Measurements from ENCODE around the gene RFC4. TPM values are rescaled to one million over a fixed set of nuclear protein-coding genes. Genes with fewer than 3 reads are reported as not detected.
A peak's percentile ranks its signal among the peaks of the same experiment; 100 is the strongest.
"Not testable (repeated sequence)": the region's sequence is repeated elsewhere in the genome, so short reads cannot be mapped to it uniquely, and the experiment has no call there.

RFC4 gene
- total RNA-seq, 2 experiments from 2014 or later: 75.2 to 77.6 TPM

GRCh38 chr3:186821429-186822387 lies 15.4 kb upstream of the RFC4 start:
- H3K27ac Mint-ChIP-seq: no peak overlapping the region
- H3K36me3 Mint-ChIP-seq: no peaks in the 10 kb centered on the region
- ATAC-seq (ENCODE audit: low read depth): no peak
- peaks cover 18% of the 10 kb centered on the region for H3K4me1 Mint-ChIP-seq
- H3K27me3 Mint-ChIP-seq: peaks cover 3% of the 10 kb centered on the region
- H3K4me3 Mint-ChIP-seq: no peak overlapping the region
- POLR2A ChIA-PET: interaction anchor here (0.7 to 1.5 kb wide), 4 partner anchors 24 to 207 kb away, joined by 3 to 10 read pairs (median 3); partner anchors contain the start of gene EIF4A2
- no peaks in the 10 kb centered on the region for H3K9me3 Mint-ChIP-seq
- DNase-seq: no peak

- POLR2A ChIA-PET: interaction anchor here (1.0 to 1.4 kb wide), 2 partner anchors 36 to 202 kb away, joined by 3 to 4 read pairs; partner anchors contain the start of gene EIF4A2
- ATAC-seq (ENCODE audit: low read depth): no peak
- Mint-ChIP-seq H3K4me1 (peaks cover 9% of the 10 kb centered on the region), H3K27me3 (no peaks in the 10 kb centered on the region), H3K27ac (no peak overlapping the region), H3K4me3 (no peak overlapping the region), H3K9me3 (no peaks in the 10 kb centered on the region), H3K36me3 (no peaks in the 10 kb centered on the region)
- DNase-seq: no peak
Observed at GRCh38 chr3:186818956-186819355, 12.7 kb upstream of the RFC4 start.

DNA sequence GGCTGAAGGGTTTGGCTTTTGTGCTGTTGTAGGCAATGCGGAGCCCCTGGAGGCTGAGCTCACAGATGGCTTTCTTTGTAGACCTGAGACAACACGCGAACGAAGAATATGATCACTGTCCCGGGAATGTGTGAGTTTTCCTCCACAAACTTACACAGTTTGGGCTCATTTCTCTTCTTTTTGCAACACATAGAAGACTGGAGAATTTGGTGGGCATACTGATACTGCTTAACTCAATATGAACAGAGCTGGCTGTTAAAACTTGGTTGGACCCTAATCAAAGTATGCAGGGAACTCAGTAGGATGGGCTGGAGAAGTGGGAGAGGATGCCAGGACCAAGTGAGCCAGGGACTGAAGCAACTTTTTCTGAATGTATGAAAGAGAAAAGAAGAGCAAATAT lies 12.2 kb upstream of the RFC4 start:
- Mint-ChIP-seq H3K9me3 (no peaks in the 10 kb centered on the region), H3K27me3 (no peaks in the 10 kb centered on the region), H3K36me3 (no peaks in the 10 kb centered on the region), H3K4me3 (no peak overlapping the region), H3K27ac (no peak overlapping the region), H3K4me1 (peaks cover 9% of the 10 kb centered on the region)
- no peak for DNase-seq
- no peak for ATAC-seq (ENCODE audit: low read depth)
- POLR2A ChIA-PET: interaction anchor here (1.0 to 1.2 kb wide), 2 partner anchors 35 to 202 kb away, joined by 3 to 4 read pairs; partner anchors contain the start of gene EIF4A2

DNA sequence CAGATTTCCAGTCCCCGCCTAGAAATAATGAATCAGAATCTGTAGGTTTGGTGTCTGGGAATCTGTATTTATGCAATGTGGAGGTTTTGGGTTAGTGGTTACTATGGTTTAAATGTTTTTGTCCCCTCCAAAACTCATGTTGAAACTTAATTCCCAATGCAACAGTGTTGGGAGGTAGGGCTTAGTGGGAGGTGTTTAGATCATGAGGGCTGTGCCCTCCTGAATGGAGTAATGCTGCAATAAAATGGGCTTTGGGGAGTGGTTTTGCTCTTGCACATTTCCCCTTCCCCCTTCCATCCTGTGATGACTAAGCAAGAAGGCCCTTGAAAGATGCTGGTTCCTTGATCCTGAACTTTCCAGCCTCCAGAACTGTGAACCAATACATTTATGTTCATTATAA lies 9.2 kb upstream of the RFC4 start:
- H3K36me3 Mint-ChIP-seq: no peaks in the 10 kb centered on the region
- no peaks in the 10 kb centered on the region for H3K9me3 Mint-ChIP-seq
- no peaks in the 10 kb centered on the region for H3K27me3 Mint-ChIP-seq
- POLR2A ChIA-PET: no interaction called here
- no peak for DNase-seq
- no peak for ATAC-seq (ENCODE audit: low read depth)
- no peak overlapping the region for H3K4me3 Mint-ChIP-seq
- H3K27ac Mint-ChIP-seq: no peak overlapping the region
- peaks cover 7% of the 10 kb centered on the region for H3K4me1 Mint-ChIP-seq

- POLR2A ChIA-PET: no interaction called here
- Mint-ChIP-seq H3K27me3 (no peaks in the 10 kb centered on the region), H3K36me3 (no peaks in the 10 kb centered on the region), H3K4me1 (peaks cover 7% of the 10 kb centered on the region), H3K4me3 (no peak overlapping the region), H3K9me3 (no peaks in the 10 kb centered on the region), H3K27ac (no peak overlapping the region)
- ATAC-seq (ENCODE audit: low read depth) (no peak), DNase-seq (no peak)
Observed at GRCh38 chr3:186814100-186814499, 7.8 kb upstream of the RFC4 start.

DNA sequence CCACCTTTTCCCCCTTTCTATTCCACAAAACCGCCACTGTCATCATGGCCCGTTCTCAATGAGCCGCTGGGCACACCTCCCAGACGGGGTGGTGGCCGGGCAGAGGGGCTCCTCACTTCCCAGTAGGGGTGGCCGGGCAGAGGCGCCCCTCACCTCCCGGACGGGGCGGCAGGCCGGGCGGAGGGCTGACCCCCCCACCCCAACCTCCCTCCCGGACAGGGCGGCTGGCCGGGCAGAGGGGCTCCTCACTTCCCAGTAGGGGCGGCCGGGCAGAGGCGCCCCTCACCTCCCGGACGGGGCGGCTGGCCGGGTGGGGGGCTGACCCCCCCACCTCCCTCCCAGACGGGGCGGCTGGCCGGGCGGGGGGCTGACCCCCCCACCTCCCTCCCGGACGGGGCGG lies 5.0 kb upstream of the RFC4 start:
- ATAC-seq (ENCODE audit: low read depth); H3K9me3 Mint-ChIP-seq; H3K27ac Mint-ChIP-seq; H3K27me3 Mint-ChIP-seq; POLR2A ChIA-PET; H3K4me3 Mint-ChIP-seq; DNase-seq; H3K36me3 Mint-ChIP-seq: not testable (repeated sequence)
- peaks cover 15% of the 10 kb centered on the region for H3K4me1 Mint-ChIP-seq

DNA sequence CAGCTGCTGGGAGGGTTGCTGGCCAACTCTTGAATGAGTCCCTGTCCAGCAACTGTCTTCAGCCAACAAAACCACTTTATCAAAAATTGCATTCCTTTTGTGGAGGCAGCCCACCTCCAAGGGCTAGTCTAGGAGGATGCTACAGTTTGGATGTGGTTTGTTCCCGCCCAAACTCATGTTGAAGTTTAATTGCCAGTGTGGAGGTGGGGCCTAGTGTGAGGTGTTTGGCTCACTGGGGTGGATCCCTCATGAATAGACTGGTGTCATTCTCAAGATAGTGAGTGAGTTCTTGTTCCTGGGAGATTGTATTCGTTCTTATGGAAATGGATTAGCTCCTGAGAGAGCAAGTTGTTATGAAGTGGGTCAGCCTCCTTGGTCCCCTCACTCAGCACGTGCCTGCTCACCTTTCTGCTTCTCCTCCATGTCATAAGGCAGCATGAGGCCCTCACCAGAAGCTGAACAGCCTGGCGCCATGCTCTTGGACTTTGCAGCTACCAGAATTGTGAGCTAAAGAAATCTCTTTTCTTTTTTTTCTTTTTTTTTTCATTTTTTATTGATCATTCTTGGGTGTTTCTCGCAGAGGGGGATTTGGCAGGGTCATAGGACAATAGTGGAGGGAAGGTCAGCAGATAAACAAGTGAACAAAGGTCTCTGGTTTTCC lies 4.2 kb upstream of the RFC4 start:
- Mint-ChIP-seq H3K9me3 (no peaks in the 10 kb centered on the region), H3K36me3 (no peaks in the 10 kb centered on the region), H3K27ac (no peak overlapping the region), H3K27me3 (no peaks in the 10 kb centered on the region), H3K4me3 (no peak overlapping the region), H3K4me1 (peaks cover 14% of the 10 kb centered on the region)
- POLR2A ChIA-PET: interaction anchor here (0.8 kb wide), 1 partner anchor 27 kb away, joined by 4 read pairs; the partner anchor contains the start of gene EIF4A2
- DNase-seq (no peak), ATAC-seq (ENCODE audit: low read depth) (no peak)

DNA sequence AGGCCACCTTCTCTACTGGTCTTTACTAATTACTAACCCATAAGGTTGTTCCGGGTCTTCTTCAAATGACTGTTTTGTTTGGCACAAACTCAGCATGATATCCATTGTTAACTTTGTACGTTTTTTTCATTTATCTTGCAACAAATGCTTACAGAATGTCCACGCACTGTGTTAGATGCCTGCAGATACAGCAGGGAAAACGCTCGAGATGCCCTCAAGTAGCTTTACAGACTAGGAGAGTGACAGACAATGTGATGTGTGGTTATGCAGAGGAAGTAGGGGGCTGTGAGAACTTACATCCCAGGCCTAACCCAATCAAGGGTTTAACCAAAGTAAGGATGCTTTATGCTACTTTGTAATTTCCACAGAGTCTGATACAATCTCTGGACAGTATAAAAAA lies 949 bp upstream of the RFC4 start:
- Mint-ChIP-seq H3K4me1 (peaks cover 29% of the 10 kb centered on the region), H3K36me3 (peaks cover 9% of the 10 kb centered on the region), H3K4me3 (peak overlapping the region; percentile 92), H3K27me3 (no peaks in the 10 kb centered on the region), H3K27ac (peak overlapping the region; percentile 85), H3K9me3 (no peaks in the 10 kb centered on the region)
- POLR2A ChIA-PET: interaction anchor here (0.5 to 3.3 kb wide), 8 partner anchors 9 to 332 kb away, joined by 3 to 81 read pairs (median 4); partner anchors contain the start of genes EIF4A2 and RPL39L
- peak; percentile 43 for ATAC-seq (ENCODE audit: low read depth)
- DNase-seq: no peak

DNA sequence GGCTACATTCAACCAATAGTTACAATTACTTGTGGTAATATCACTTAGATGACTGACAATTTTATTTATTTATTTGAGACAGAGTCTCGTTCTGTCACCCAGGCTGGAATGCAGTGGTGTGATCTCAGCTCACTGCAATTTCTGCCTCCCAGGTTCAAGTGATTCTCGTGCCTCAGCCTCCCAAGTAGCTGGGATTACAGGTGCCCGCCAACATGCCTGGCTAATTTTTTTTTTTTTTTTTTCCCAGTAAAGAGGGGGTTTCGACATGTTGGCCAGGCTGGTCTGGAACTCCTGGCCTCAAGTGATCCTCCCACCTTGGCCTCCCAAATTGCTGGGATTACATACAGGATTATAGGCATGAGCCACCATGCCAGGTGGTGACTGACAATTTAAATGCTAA lies 2.8 kb downstream of the RFC4 start:
- POLR2A ChIA-PET: interaction anchor here (0.8 kb wide), 1 partner anchor 20 kb away, joined by 3 read pairs; the partner anchor contains the start of gene EIF4A2
- peaks cover 46% of the 10 kb centered on the region for H3K4me1 Mint-ChIP-seq
- DNase-seq; H3K4me3 Mint-ChIP-seq; H3K27ac Mint-ChIP-seq; H3K9me3 Mint-ChIP-seq; H3K27me3 Mint-ChIP-seq; ATAC-seq (ENCODE audit: low read depth): not testable (repeated sequence)
- peaks cover 27% of the 10 kb centered on the region for H3K36me3 Mint-ChIP-seq

GRCh38 chr3:186802701-186803100 lies 3.6 kb downstream of the RFC4 start:
- H3K27ac Mint-ChIP-seq: no peak overlapping the region
- H3K36me3 Mint-ChIP-seq: peaks cover 32% of the 10 kb centered on the region
- H3K4me3 Mint-ChIP-seq: no peak overlapping the region
- no peak for ATAC-seq (ENCODE audit: low read depth)
- POLR2A ChIA-PET: interaction anchor here (6.3 kb wide), 1 partner anchor 19 kb away, joined by 91 read pairs; the partner anchor contains the start of gene EIF4A2
- DNase-seq: no peak
- H3K4me1 Mint-ChIP-seq: peaks cover 51% of the 10 kb centered on the region
- H3K9me3 Mint-ChIP-seq: no peaks in the 10 kb centered on the region
- H3K27me3 Mint-ChIP-seq: no peaks in the 10 kb centered on the region

GRCh38 chr3:186800285-186800684 lies 6.0 kb downstream of the RFC4 start:
- Mint-ChIP-seq H3K36me3 (peaks cover 34% of the 10 kb centered on the region), H3K4me1 (peaks cover 40% of the 10 kb centered on the region), H3K27ac (peak overlapping the region; percentile 34)

GRCh38 chr3:186798239-186798874 lies 7.9 kb downstream of the RFC4 start:
- H3K4me3 Mint-ChIP-seq: peak overlapping the region; percentile 2
- no peak for DNase-seq
- H3K36me3 Mint-ChIP-seq: peaks cover 38% of the 10 kb centered on the region
- no peaks in the 10 kb centered on the region for H3K9me3 Mint-ChIP-seq
- no peaks in the 10 kb centered on the region for H3K27me3 Mint-ChIP-seq
- peak overlapping the region; percentile 26 for H3K27ac Mint-ChIP-seq
- peaks cover 34% of the 10 kb centered on the region for H3K4me1 Mint-ChIP-seq
- ATAC-seq (ENCODE audit: low read depth): peak; percentile 17
- POLR2A ChIA-PET: interaction anchor here (1.0 to 6.3 kb wide), 6 partner anchors 8 to 25 kb away, joined by 3 to 91 read pairs (median 4); partner anchors contain the start of genes EIF4A2 and RFC4

More at GRCh38 chr3:186800285-186800684, 6.0 kb downstream of the RFC4 start:
- ATAC-seq (ENCODE audit: low read depth) (peak; percentile 59), DNase-seq (no peak)
- POLR2A ChIA-PET: interaction anchor here (1.0 to 6.3 kb wide), 5 partner anchors 10 to 301 kb away, joined by 3 to 91 read pairs (median 3); partner anchors contain the start of gene EIF4A2
- Mint-ChIP-seq H3K27me3 (no peaks in the 10 kb centered on the region), H3K4me3 (peak overlapping the region; percentile 54), H3K9me3 (no peaks in the 10 kb centered on the region)

All from activated naive CD8-positive, alpha-beta T cell treated with anti-CD3 and anti-CD28 coated beads, Interleukin-2, amount 10 ng/mL, durations not matched to agents 7 days and 5 days (primary cell).